HG03280 (cell line): ENCODE measurements around the gene DNAJC13.
"Not testable (repeated sequence)": the region's sequence is repeated elsewhere in the genome, so short reads cannot be mapped to it uniquely, and the experiment has no call there.

ENCODE experiments used
- ATAC-seq: cut with Tn5 transposase; IDR thresholded peaks from one replicate; pipeline ENCODE4 v1.9.1; 2021; ENCODE audit warnings: mild to moderate bottlenecking, moderate library complexity; ENCODE audit not compliant: unreplicated experiment

DNAJC13 gene

GRCh38 chr3:132542577-132542976 is 125.3 kb downstream of the DNAJC13 start:
- ATAC-seq: no peak

GRCh38 chr3:132543011-132543739 is 125.9 kb downstream of the DNAJC13 start:
- ATAC-seq: no peak

GRCh38 chr3:132544130-132544529 is 126.8 kb downstream of the DNAJC13 start:
- ATAC-seq: no peak

GRCh38 chr3:132545471-132545870 is 128.2 kb downstream of the DNAJC13 start:
- ATAC-seq: no peak

GRCh38 chr3:132549169-132549568 is 131.9 kb downstream of the DNAJC13 start:
- ATAC-seq: no peak

- peak; percentile 74 for ATAC-seq
Observed at GRCh38 chr3:132549890-132550578, 132.7 kb downstream of the DNAJC13 start.

GRCh38 chr3:132550579-132551305 is 133.4 kb downstream of the DNAJC13 start:
- ATAC-seq: no peak

- ATAC-seq: no peak
Observed at GRCh38 chr3:132553826-132554225, 136.5 kb downstream of the DNAJC13 start.

- no peak for ATAC-seq
Observed at GRCh38 chr3:132554437-132554836, 137.1 kb downstream of the DNAJC13 start.

- ATAC-seq: no peak
Observed at GRCh38 chr3:132555306-132556035, 138.2 kb downstream of the DNAJC13 start.

GRCh38 chr3:132556036-132556386 is 138.7 kb downstream of the DNAJC13 start:
- not testable (repeated sequence) for ATAC-seq

GRCh38 chr3:132556508-132557159 is 139.3 kb downstream of the DNAJC13 start:
- no peak for ATAC-seq

- no peak for ATAC-seq
Observed at GRCh38 chr3:132561003-132561402, 143.7 kb downstream of the DNAJC13 start.

GRCh38 chr3:132563420-132564069 is 146.2 kb downstream of the DNAJC13 start:
- no peak for ATAC-seq

GRCh38 chr3:132564070-132564465 is 146.8 kb downstream of the DNAJC13 start:
- no peak for ATAC-seq

- no peak for ATAC-seq
Observed at GRCh38 chr3:132568422-132568821, 151.1 kb downstream of the DNAJC13 start.

- ATAC-seq: no peak
Observed at GRCh38 chr3:132569153-132569552, 151.9 kb downstream of the DNAJC13 start.

- ATAC-seq: no peak
Observed at GRCh38 chr3:132569580-132569979, 152.3 kb downstream of the DNAJC13 start.

- ATAC-seq: no peak
Observed at GRCh38 chr3:132570016-132570415, 152.7 kb downstream of the DNAJC13 start.

GRCh38 chr3:132573797-132574211 is 156.5 kb downstream of the DNAJC13 start:
- no peak for ATAC-seq
